HepG2 (cell line): ENCODE data around the gene SRRM3. TPM values are rescaled to one million over a fixed set of nuclear protein-coding genes. Genes with fewer than 3 reads are reported as not detected.

Experiments used
- ATAC-seq: fragments of 200-7000 bp; cut with Tn5 transposase; 3 replicates; pipeline ENCODE4 v1.9.1; 2020; ENCODE audit warnings: mild to moderate bottlenecking, moderate library complexity
- BruUV-seq: library from RNA; stranded (reverse); fragments of 400-500 nt; replicated peaks from 2 replicates; lab custom pipeline; 2021; lab: Mats Ljungman, UMichigan
- CTCF ChIA-PET: fragments of 300-600 bp; formaldehyde crosslinking; extraction: SDS; loops from one replicate; lab custom pipeline; 2021; ENCODE audit warnings: low total read pairs, inconsistent platforms, low intra/inter-chr PET ratio; lab: Yijun Ruan, JAX
- POLR2A ChIA-PET: fragments of 350-600 bp; sonication (Branson Sonifier 250); formaldehyde crosslinking; loops from one replicate; lab custom pipeline; 2020; ENCODE audit warnings: antibody characterized with exemption, inconsistent platforms; lab: Yijun Ruan, JAX
- DNase-seq: peaks from one replicate; pipeline ENCODE4 v3.0.0-alpha.2; 2015; ENCODE audit warnings: low spot score
- FAIRE-seq: peaks from 3 replicates; lab custom pipeline; 2011; peaks lifted over from hg19 to GRCh38; lab: Jason Lieb, UNC
- H2AFZ ChIP-seq: one replicate; pipeline ENCODE4 v1.6.1; 2011; ENCODE audit warnings: low read length, inconsistent platforms
- H3K27ac ChIP-seq: fragments of 300-600 bp; 3 replicates; pipeline ENCODE4 v1.8.0; 2011; ENCODE audit warnings: mixed run types, mild to moderate bottlenecking, mixed read lengths, low read length, inconsistent platforms; ENCODE audit not compliant: insufficient read depth; ENCODE audit errors: extremely low read length
- H3K27me3 ChIP-seq, 2 experiments: fragments of 200-600 bp in 1 of 2; 2 replicates in 1 of 2; 3 replicates in 1 of 2; pipeline versions ENCODE4 v1.6.0 to v1.8.0; 2011; ENCODE audit warnings: low read length in 2 of 2, mild to moderate bottlenecking in 2 of 2, moderate library complexity in 2 of 2, inconsistent platforms in 1 of 2; ENCODE audit not compliant: insufficient read depth in 2 of 2, control insufficient read depth in 1 of 2
- H3K36me3 ChIP-seq, 2 experiments: fragments of 200-600 bp in 1 of 2; replicated peaks in 1 of 2; 2 replicates in 1 of 2; 3 replicates in 1 of 2; pipeline versions ENCODE4 v1.5.1 to v1.8.0; 2011; ENCODE audit warnings: low read length in 2 of 2, inconsistent platforms in 1 of 2; ENCODE audit not compliant: insufficient read depth in 2 of 2, control insufficient read depth in 1 of 2
- H3K4me1 ChIP-seq: 2 replicates; pipeline ENCODE4 v1.5.1; 2012; ENCODE audit warnings: low read length, inconsistent platforms; ENCODE audit not compliant: insufficient read depth
- H3K4me2 ChIP-seq: 2 replicates; pipeline ENCODE4 v1.6.0; 2011; ENCODE audit warnings: low read depth, low read length, inconsistent platforms
- H3K4me3 ChIP-seq, 3 experiments: fragments of 200-600 bp in 1 of 3; sonication (generic), shearing (Covaris generic) in 1 of 3; replicated peaks in 1 of 3; 2 replicates each; pipeline ENCODE4 v1.5.1; 2011 to 2016; ENCODE audit warnings: low read length in 3 of 3, inconsistent platforms in 2 of 3, low read depth in 2 of 3, mild to moderate bottlenecking in 2 of 3, control low read depth in 1 of 3, mixed read lengths in 1 of 3; ENCODE audit not compliant: insufficient read depth in 1 of 3
- H3K79me2 ChIP-seq: one replicate; pipeline ENCODE4 v1.6.1; 2011; ENCODE audit warnings: low read length, inconsistent platforms; ENCODE audit not compliant: insufficient read depth
- H3K9ac ChIP-seq: 2 replicates; pipeline ENCODE4 v1.6.0; 2011; ENCODE audit warnings: mild to moderate bottlenecking, low read depth, low read length, inconsistent platforms; ENCODE audit not compliant: insufficient read depth
- H3K9me3 ChIP-seq: 2 replicates; pipeline ENCODE4 v1.5.1; 2012; ENCODE audit warnings: mild to moderate bottlenecking, low read length
- H4K20me1 ChIP-seq: 2 replicates; pipeline ENCODE4 v1.6.0; 2011; ENCODE audit warnings: inconsistent platforms, mild to moderate bottlenecking, low read length, moderate library complexity; ENCODE audit not compliant: insufficient read depth
- ARHGAP35 ChIP-seq: sonication (generic); formaldehyde crosslinking; IDR thresholded peaks from 2 replicates; pipeline ENCODE4 v1.9.0; 2022; ENCODE audit warnings: mild to moderate bottlenecking, inconsistent platforms, moderate library complexity, missing genetic modification reagents, borderline replicate concordance
- DMTF1 ChIP-seq: sonication (generic); formaldehyde crosslinking; IDR thresholded peaks from 2 replicates; pipeline ENCODE4 v1.4.0; 2020; ENCODE audit warnings: mild to moderate bottlenecking, missing genetic modification reagents
- FOSL1 ChIP-seq: sonication (generic); formaldehyde crosslinking; IDR thresholded peaks from 2 replicates; pipeline ENCODE4 v1.9.0; 2021; ENCODE audit warnings: missing genetic modification reagents, borderline replicate concordance
- HOXA9 ChIP-seq: sonication (generic); formaldehyde crosslinking; IDR thresholded peaks from 2 replicates; pipeline ENCODE4 v1.8.1; 2022; ENCODE audit warnings: missing genetic modification reagents, mild to moderate bottlenecking, moderate library complexity, borderline replicate concordance
- MED8 ChIP-seq: sonication (generic); formaldehyde crosslinking; IDR thresholded peaks from 2 replicates; pipeline ENCODE4 v1.8.1; 2023; ENCODE audit warnings: mild to moderate bottlenecking, missing genetic modification reagents; ENCODE audit not compliant: insufficient replicate concordance
- NCOA1 ChIP-seq: sonication (generic); formaldehyde crosslinking; IDR thresholded peaks from 2 replicates; pipeline ENCODE4 v1.9.0; 2021; ENCODE audit warnings: missing genetic modification reagents
- NCOA5 ChIP-seq: sonication (generic); formaldehyde crosslinking; IDR thresholded peaks from 2 replicates; pipeline ENCODE4 v1.4.0; 2020; ENCODE audit warnings: missing genetic modification reagents
- SAP130 ChIP-seq: IDR thresholded peaks from 2 replicates; pipeline ENCODE4 v1.6.1; 2016; ENCODE audit warnings: low read depth
- TOPORS ChIP-seq: sonication (generic); formaldehyde crosslinking; IDR thresholded peaks from 2 replicates; pipeline ENCODE4 v1.8.0; 2023; ENCODE audit warnings: mild to moderate bottlenecking, missing genetic modification reagents
- ZHX1 ChIP-seq: sonication (generic); formaldehyde crosslinking; IDR thresholded peaks from 2 replicates; pipeline ENCODE4 v1.8.1; 2022; ENCODE audit warnings: low read depth, mild to moderate bottlenecking, missing genetic modification reagents
- ZNF260 ChIP-seq: sonication (generic); formaldehyde crosslinking; IDR thresholded peaks from 2 replicates; pipeline ENCODE4 v1.4.0; 2020; ENCODE audit warnings: missing genetic modification reagents, low read depth, mild to moderate bottlenecking, borderline replicate concordance
- ZNF331 ChIP-seq: sonication (generic); formaldehyde crosslinking; IDR thresholded peaks from 2 replicates; pipeline ENCODE4 v1.4.0; 2020; ENCODE audit warnings: missing genetic modification reagents
- ZNF543 ChIP-seq: sonication (generic); formaldehyde crosslinking; IDR thresholded peaks from 2 replicates; pipeline ENCODE4 v1.4.0; 2020; ENCODE audit warnings: mild to moderate bottlenecking, missing genetic modification reagents
- ZNF576 ChIP-seq: sonication (generic); formaldehyde crosslinking; IDR thresholded peaks from 2 replicates; pipeline ENCODE4 v1.4.0; 2020; ENCODE audit warnings: mild to moderate bottlenecking, missing genetic modification reagents
- WGBS: methylation state at CpG from one replicate; pipeline ENCODE4 v1.1.6; 2017; ENCODE audit warnings: low lambda C conversion rate; 5-methylcytosine and 5-hydroxymethylcytosine counted together
- in situ Hi-C: cut with HindIII; loops from 2 replicates; pipeline ENCODE4 v1.10.0; 2017; ENCODE audit warnings: low pct_unique_long_range_greater_than_20kb; ENCODE audit not compliant: extremely low pct_ligation_motif_present
- intact Hi-C: fragments of 100-400 bp; cut with micrococcal nuclease; formaldehyde crosslinking; loops from one replicate; pipeline ENCODE4 v1.10.0; 2022; ENCODE audit not compliant: unreplicated experiment
- polyA plus RNA-seq, 8 experiments: library from polyadenylated mRNA; depleted of rRNA in 3 of 8; stranded (reverse) in 7 of 8; unstranded in 1 of 8; fragments of >200 nt; fragmentation: Illumina TruSeq in 4 of 8; extraction: Trizol in 4 of 8; gene quantifications; 2 replicates each; pipeline versions ENCODE4 v1.2.1 to v1.2.3, GENCODE V29; 2011 to 2016; ENCODE audit warnings: low read depth in 4 of 8, missing spikeins in 1 of 8, mixed read lengths in 1 of 8; ENCODE audit not compliant: insufficient read depth in 1 of 8
- total RNA-seq, 5 experiments: library from RNA; depleted of rRNA; stranded (reverse); fragments of >200 nt; fragmentation: Illumina TruSeq; extraction: Trizol; gene quantifications; 2 replicates each; pipeline ENCODE4 v1.2.3, GENCODE V29; 2016; ENCODE audit warnings: low read depth in 1 of 5
- TF ChIP-seq, protein P1 (sequence below): sonication (generic); formaldehyde crosslinking; conservative IDR thresholded peaks from 2 replicates; pipeline ENCODE4 v1.8.0; 2022; ENCODE audit warnings: missing genetic modification reagents
- TF ChIP-seq, protein P2 (sequence below): sonication (generic); formaldehyde crosslinking; IDR thresholded peaks from 2 replicates; pipeline ENCODE4 v1.8.0; 2022; ENCODE audit warnings: mild to moderate bottlenecking, missing genetic modification reagents; ENCODE audit not compliant: insufficient replicate concordance

SRRM3 gene
- total and polyA plus RNA-seq, 2 of the 13 experiments (the other 11 are each of a cell fraction or from before 2014, with no cell fraction given), result 0.13 to 0.54 TPM

GRCh38 chr7:76222333-76222732 lies 20.6 kb downstream of the SRRM3 start:
- H3K4me3 ChIP-seq, result no peak overlapping the region
- peaks cover 0 to 8% of the 10 kb centered on the region in 2 experiments; a peak in 3 of 5 replicates for H3K27me3 ChIP-seq
- no peak overlapping the region for H3K27ac ChIP-seq
- FAIRE-seq, result no peak
- ChIA-PET POLR2A (no interaction called here), CTCF (no interaction called here)
- WGBS, result 34% methylated on average over 2 of the region's 2 CpGs
- in situ Hi-C loops (no loop called here), intact Hi-C loops (no loop called here)
- DNase-seq, result no peak
- no peaks in the 10 kb centered on the region for H3K79me2 ChIP-seq
- peaks cover 18% of the 10 kb centered on the region for H3K4me1 ChIP-seq
- no peaks in the 10 kb centered on the region for H3K9me3 ChIP-seq
- no peaks in the 10 kb centered on the region for H3K36me3 ChIP-seq
- 0 out of 2 replicates have a peak, but pooled peaks cover 6% of the 10 kb centered on the region for H4K20me1 ChIP-seq
- no peak overlapping the region for H2AFZ ChIP-seq
- BruUV-seq, result no TSS peak
- H3K9ac ChIP-seq, result no peak overlapping the region
- ATAC-seq, result no peak
- no peak overlapping the region for H3K4me2 ChIP-seq
- TF ChIP-seq NCOA5 (CRISPR knock-in tag) (no peak), ZNF543 (CRISPR knock-in tag) (no peak), ZHX1 (CRISPR knock-in tag) (no peak), NCOA1 (CRISPR knock-in tag) (no peak), MED8 (CRISPR knock-in tag) (no peak), FOSL1 (CRISPR knock-in tag) (no peak), ARHGAP35 (CRISPR knock-in tag) (no peak), DMTF1 (no peak), ZNF331 (no peak), ZNF260 (CRISPR knock-in tag) (no peak), TOPORS (CRISPR knock-in tag) (no peak), SAP130 (CRISPR knock-in tag) (no peak), ZNF576 (CRISPR knock-in tag) (no peak), HOXA9 (CRISPR knock-in tag) (no peak)
- TF ChIP-seq, protein P1, sequence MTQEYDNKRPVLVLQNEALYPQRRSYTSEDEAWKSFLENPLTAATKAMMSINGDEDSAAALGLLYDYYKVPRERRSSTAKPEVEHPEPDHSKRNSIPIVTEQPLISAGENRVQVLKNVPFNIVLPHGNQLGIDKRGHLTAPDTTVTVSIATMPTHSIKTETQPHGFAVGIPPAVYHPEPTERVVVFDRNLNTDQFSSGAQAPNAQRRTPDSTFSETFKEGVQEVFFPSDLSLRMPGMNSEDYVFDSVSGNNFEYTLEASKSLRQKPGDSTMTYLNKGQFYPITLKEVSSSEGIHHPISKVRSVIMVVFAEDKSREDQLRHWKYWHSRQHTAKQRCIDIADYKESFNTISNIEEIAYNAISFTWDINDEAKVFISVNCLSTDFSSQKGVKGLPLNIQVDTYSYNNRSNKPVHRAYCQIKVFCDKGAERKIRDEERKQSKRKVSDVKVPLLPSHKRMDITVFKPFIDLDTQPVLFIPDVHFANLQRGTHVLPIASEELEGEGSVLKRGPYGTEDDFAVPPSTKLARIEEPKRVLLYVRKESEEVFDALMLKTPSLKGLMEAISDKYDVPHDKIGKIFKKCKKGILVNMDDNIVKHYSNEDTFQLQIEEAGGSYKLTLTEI (CRISPR knock-in tag), result no peak
- TF ChIP-seq, protein P2, sequence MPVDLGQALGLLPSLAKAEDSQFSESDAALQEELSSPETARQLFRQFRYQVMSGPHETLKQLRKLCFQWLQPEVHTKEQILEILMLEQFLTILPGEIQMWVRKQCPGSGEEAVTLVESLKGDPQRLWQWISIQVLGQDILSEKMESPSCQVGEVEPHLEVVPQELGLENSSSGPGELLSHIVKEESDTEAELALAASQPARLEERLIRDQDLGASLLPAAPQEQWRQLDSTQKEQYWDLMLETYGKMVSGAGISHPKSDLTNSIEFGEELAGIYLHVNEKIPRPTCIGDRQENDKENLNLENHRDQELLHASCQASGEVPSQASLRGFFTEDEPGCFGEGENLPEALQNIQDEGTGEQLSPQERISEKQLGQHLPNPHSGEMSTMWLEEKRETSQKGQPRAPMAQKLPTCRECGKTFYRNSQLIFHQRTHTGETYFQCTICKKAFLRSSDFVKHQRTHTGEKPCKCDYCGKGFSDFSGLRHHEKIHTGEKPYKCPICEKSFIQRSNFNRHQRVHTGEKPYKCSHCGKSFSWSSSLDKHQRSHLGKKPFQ (CRISPR knock-in tag), result no peak
